NCI-H82 treated with DMSO at 0.1 percent for 48 hours (cell line): ENCODE results near the gene RBPJL.

Source experiments
- DNase-seq: peaks from one replicate; lab custom pipeline; 2025; ENCODE audit not compliant: unreplicated experiment; lab: John Stamatoyannopoulos, UW

The RBPJL gene

DNA sequence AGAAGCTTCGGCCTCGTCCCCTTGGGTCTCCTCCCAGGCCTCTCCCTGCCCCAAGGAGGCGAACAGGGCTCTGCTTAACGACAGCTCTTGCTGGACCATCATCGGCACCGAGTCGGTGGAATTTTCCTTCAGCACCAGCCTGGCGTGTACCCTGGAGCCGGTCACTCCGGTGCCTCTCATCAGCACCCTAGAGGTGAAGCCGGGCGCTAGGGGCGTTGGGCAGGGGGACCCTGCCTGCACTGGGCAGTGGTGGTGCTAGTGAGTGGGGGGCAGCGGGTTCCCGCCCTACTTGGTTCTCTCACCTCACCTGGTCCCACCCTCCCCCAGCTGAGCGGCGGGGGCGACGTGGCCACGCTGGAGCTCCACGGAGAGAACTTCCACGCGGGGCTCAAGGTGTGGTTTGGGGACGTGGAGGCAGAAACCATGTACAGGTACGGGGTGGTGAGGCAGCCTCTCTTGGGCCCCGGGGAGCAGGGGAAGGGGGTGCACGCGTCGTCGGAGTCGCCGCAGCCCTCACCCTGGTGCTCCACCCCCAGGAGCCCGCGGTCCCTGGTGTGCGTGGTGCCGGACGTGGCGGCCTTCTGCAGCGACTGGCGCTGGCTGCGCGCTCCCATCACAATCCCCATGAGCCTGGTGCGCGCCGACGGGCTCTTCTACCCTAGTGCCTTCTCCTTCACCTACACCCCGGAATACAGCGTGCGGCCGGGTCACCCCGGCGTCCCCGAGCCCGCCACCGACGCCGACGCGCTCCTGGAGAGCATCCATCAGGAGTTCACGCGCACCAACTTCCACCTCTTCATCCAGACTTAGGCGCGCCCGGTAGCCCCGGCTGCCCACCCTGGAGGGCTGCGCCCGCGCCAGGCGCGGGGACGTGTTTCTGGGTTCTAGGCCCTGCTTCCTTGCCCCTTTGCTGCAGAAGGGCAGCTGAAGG is 9.8 kb downstream of the RBPJL start:
- DNase-seq, result no peak

DNA sequence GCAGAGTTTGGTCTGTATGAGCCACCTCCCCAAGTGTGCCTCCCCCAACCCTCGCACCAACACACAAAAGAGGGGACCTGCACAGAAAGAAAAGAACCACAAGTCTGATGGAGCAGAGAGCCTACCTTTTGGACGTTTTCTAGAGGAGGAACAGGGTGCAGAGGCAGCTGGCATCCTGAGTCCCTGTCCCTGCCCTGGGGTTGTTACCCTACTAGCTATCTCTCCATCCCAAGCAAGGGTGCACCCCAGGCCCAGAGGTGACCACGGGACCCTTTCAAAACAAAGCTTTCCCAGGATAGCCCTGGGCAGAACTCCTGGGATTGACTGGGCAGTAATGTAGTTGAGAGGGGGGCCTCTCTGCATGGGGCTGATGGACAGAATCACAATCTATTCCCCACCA is 11.2 kb downstream of the RBPJL start:
- DNase-seq, result no peak

- no peak for DNase-seq
Measured at GRCh38 chr20:45318386-45318939, 11.8 kb downstream of the RBPJL start.

DNA sequence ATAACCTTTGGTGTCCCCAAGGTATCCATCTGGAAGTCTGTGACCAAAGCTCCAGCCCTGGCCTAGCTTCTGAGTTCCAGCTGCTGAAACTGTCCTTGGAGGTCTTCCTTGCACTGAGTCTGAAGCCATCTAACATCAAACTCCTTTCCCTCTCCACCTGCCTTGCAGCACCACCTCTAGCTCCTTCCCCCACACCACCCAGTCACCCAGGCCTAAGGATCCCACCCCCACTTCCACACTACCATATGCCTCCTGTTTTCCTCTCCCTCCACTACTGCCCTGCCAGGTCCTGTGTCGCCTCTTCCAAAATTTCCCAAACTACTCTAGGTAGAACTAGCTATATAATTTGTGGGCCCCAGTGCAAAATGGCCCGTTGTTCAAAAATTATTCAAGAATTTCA is 12.3 kb downstream of the RBPJL start:
- no peak for DNase-seq

DNA sequence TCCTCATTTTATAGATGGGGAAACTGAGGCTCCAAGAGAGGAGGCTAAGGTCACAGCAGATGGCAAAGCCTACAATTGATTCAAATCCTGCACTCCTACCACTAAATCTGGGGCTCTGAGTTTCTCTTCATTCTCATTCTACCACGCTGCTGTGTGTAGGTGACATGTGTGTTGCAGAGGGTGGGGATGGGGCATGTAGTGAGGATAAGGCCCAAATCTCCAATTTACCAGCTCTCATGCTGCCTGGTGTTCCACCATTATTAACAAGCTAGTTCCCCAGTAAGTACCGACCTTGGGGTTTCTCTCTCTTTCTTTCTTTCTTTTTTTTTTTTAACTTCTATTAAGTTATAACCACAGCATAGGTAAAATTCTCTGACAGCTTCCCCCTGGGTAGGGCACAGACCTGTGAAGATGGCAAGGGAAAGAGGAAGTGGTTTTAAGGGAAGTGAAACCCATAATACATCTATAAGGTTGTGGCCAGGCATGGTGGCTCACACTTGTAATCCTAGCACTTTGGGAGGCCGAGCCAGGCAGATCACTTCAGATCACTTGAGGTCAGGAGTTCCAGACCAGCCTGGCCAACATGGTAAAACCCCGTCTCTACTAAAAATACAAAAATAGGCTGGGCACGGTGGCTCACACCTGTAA is 14.4 kb downstream of the RBPJL start:
- DNase-seq, result no peak

GRCh38 chr20:45322952-45323383 is 16.3 kb downstream of the RBPJL start:
- DNase-seq, result peak; percentile 28

DNA sequence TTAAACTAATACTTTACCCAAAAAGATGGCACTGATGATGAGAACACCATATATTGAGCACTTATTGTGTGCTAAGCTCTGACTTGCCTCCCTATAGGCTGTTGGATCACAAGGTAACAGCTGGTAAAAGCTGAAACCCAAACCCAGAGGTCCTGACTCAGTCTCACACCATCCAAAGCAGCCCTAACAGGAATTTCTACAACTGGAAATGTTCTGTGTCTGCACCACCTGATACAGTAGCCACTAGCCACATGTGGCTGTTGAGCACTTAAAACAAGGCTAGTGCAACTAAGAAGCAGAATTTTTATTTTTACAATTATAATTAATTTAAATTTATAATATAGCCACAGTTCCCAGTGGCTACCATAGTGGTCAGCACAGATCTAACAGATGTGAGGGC is 17.1 kb downstream of the RBPJL start:
- DNase-seq, result no peak

- no peak for DNase-seq
Measured at GRCh38 chr20:45325371-45325770, 18.7 kb downstream of the RBPJL start.

- peak; percentile 95 for DNase-seq
Measured at GRCh38 chr20:45328451-45328850, 21.8 kb downstream of the RBPJL start.

DNA sequence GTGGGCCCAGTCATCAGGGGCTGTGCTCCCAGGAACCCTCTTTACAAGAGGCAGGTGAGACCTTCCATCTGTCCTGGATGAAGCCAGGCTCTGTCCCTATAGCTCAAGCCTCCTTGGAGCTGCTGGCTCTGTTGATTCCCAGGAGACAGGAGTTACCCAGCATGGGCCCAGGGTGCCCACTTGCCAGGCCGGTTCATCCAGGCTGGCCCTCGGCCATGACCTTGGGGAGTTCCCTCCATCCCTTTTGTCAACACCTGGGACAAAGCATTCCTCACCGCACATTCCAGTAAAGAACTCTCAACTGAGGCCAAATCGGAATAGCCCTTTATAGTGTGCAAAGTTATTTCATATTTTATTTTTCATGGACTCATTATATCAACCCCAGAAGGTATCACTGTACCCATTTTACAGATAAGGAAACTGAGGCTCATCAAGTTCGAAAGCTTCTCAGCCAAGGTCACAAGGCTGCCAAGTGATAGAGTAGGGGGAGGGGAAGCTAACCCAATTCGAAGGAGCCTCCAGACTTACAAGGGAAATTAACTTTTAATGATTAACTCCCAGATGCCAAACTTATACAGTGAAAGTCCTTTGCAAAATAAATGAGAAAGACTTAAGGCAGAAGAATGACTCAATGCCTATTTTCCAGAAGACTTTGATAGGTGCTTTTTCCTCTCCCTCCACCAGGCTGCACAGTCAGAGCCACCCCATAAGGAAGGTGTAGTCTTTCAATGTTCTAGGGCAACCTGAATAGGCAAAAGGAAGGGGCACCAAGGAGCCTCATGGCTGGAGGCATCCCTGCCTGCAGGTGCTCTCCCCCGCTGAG is 23.1 kb downstream of the RBPJL start:
- no peak for DNase-seq

DNA sequence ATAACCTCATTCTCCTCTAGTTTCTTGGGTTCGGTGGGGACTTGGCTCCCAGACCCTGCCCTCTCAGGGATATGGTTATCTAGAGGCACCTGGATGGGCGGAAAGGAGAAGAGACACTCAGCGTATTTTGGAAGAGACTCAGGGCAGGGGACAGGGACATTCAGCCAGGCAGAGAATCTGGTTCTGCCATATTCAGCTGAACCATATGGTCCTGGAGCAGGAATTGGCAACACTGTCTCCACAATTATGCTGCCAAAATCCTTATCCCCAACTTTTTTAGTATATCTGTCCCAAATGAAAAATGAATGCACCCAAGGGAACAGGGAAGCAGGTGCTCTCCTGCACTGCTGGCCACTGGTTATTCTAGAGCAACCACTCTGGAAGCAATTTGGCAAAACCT is 23.8 kb downstream of the RBPJL start:
- no peak for DNase-seq

DNA sequence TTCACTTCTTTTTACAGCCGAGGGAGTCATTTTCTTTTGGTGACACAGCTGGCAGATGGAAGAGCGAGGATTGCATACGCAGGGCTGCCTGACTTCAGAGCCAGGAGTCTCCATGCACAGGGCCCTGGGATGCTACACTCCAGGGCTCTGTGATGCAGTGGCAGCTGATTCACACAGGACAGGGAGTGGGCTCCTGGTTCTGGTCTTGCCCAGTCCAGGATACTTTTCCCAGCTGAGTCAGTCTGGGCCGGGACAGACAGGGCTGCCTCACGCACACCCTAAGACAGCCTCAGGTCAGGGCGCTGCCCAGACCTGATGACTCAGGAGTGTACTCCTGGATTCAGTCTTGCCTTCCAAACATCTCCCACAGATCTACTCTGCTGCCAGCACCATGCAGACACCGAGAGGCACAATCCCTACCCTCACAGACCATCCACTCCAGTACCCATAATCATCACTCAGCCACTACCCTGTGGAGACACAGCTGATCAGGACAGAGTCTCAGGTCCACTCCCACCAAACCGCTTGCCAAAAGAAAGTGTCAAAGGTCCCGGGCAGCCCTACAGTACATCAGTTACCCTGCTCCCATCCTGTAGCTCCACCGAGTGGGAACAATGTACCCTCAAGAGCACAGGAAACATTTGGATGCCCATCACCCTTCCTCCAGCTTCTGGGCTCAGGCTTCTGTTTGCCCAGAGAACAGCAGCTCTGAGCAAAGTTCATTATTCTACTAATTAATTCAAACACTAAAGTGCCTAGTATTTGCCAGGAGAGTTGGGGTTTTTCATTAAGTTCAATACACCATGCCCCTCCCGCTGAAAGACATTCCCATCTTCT is 30.1 kb downstream of the RBPJL start:
- no peak for DNase-seq

GRCh38 chr20:45337367-45338120 is 30.9 kb downstream of the RBPJL start:
- DNase-seq, result no peak

GRCh38 chr20:45338121-45339030 is 31.7 kb downstream of the RBPJL start:
- DNase-seq, result no peak

- no peak for DNase-seq
Measured at GRCh38 chr20:45339084-45339483, 32.4 kb downstream of the RBPJL start.

DNA sequence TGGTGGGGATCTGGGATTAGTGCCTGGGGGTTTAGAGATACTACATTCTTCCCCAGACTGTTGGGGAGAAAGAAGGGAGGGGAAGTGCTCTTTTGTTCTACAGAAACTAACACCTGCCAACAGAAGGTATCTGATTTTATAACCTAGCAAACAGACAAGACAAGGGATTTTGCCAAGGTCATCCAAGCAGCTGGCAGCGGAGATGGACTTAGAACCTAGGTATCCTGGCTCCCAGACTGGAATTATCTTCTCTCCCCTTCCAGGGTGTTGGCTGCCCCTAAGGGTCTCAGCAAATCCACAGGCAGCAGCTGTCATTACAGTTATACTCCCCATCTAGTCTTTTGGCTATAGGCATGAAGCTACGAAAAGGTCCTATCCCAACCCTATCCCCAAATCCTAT is 33.2 kb downstream of the RBPJL start:
- DNase-seq, result no peak

GRCh38 chr20:45340236-45340847 is 33.7 kb downstream of the RBPJL start:
- DNase-seq, result no peak

DNA sequence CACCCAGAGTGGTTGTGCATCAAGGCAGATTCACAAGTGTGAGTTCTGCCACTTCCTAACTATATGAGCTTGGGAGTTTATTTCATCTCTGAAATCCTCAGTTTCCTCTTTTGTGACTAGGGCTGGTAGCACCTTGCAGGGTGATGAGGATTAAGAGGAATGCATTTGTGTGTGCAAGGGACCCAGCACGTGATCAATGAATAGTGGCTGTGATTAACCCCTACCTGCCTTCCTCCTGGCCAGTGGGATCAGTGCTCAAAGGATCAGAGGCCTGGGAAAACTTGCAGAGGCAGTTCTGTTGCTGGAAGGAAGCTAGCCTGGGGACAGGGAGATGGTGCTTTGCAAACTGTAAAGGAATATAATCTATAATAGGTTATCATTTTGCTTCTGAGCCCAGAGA is 34.3 kb downstream of the RBPJL start:
- DNase-seq, result no peak
